Measurements from ENCODE around the gene ATCAY. TPM values are rescaled to one million over a fixed set of nuclear protein-coding genes. Genes with fewer than 3 reads are reported as not detected.

Gene ATCAY
- total RNA-seq, 4 donors from 2014 or later, result not detected

DNA sequence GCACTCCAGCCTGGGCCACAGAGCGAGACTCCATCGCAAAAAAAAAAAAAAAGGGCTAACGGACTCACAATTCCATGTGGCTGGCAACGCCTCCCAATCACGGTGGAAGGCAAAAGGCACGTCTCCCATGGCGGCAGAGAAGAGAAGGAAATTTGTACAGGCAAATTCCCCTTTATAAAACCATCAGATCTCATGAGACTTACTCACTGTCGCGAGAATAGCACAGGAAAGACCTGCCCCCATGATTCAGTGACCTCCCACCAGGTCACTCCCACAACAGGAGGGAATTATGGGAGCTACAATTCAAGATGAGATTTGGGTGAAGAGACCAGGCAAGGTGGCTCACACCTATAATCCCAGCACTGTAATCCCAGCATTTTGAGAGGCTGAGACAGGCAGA, 33.7 kb downstream of the ATCAY start:
- intact Hi-C loops (cut with DNase I; ENCODE audit: low total_unique reads), result no loop called here

DNA sequence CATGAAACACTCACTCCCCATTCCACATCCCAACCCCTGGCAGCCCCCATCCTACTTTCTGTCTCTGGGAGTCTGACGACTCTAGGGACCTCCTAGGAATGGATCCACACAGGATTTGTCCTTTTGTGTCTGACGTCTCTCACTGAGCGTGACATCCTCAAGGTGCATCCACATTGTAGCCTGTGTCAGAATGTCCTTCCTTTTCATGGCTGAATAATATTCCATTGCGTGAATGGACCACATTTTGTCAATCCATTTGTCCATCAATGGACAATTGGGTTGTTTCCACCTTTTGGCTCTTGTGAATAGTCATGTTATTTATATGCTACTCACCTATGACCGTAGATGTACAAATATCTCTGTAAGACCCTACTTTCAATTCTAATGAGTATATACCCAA, 35.5 kb downstream of the ATCAY start:
- intact Hi-C loops (cut with DNase I; ENCODE audit: low total_unique reads) (no loop called here), in situ Hi-C loops (cut with MboI; ENCODE audit: low sequenced_read_pairs in 4 of 4) (no loop called here)
- TF ChIP-seq, protein P1, sequence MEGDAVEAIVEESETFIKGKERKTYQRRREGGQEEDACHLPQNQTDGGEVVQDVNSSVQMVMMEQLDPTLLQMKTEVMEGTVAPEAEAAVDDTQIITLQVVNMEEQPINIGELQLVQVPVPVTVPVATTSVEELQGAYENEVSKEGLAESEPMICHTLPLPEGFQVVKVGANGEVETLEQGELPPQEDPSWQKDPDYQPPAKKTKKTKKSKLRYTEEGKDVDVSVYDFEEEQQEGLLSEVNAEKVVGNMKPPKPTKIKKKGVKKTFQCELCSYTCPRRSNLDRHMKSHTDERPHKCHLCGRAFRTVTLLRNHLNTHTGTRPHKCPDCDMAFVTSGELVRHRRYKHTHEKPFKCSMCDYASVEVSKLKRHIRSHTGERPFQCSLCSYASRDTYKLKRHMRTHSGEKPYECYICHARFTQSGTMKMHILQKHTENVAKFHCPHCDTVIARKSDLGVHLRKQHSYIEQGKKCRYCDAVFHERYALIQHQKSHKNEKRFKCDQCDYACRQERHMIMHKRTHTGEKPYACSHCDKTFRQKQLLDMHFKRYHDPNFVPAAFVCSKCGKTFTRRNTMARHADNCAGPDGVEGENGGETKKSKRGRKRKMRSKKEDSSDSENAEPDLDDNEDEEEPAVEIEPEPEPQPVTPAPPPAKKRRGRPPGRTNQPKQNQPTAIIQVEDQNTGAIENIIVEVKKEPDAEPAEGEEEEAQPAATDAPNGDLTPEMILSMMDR (IDR thresholded peaks at IDR 0.05 in 4 of 5, conservative IDR thresholded peaks at IDR 0.05 in 1 of 5), result no peak
- no peak for TF ChIP-seq POLR2A (IDR thresholded peaks at IDR 0.05)

More for the DNA sequence above, 33.7 kb downstream of the ATCAY start:
- Histone ChIP-seq H3K4me3 (no peak overlapping the region), H3K4me1 (no peaks in the 10 kb centered on the region), H3K36me3 (no peaks in the 10 kb centered on the region), H3K27me3 (no peaks in the 10 kb centered on the region), H3K27ac (no peak overlapping the region), H3K9me3 (no peaks in the 10 kb centered on the region)
- no peak for DNase-seq
- TF ChIP-seq POLR2A (IDR thresholded peaks at IDR 0.05), result no peak
- TF ChIP-seq, protein P1 (IDR thresholded peaks at IDR 0.05 in 4 of 5, conservative IDR thresholded peaks at IDR 0.05 in 1 of 5), result no peak
- in situ Hi-C loops (cut with MboI; ENCODE audit: low sequenced_read_pairs in 4 of 4), result no loop called here
- no peak for ATAC-seq

DNA sequence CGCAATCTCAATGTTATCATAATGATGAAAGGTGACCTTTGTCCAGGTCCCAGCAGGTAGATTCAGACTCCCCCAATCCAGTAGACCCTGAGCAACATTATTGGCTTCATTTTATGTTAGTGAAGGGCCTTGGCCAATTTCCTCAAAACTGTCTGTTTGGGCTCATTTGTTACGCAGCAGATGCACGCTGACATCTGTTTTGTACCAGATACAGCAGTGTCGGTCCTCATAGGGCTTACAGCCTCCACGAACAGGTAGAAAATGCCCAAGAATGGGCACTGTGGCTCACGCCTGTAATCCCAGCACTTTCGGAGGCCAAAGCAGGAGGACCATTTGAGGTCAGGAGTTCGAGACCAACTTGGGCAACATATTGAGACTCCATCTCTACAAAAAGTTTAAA, 39.3 kb downstream of the ATCAY start:
- TF ChIP-seq, protein P1 (IDR thresholded peaks at IDR 0.05 in 4 of 5, conservative IDR thresholded peaks at IDR 0.05 in 1 of 5), result no peak
- TF ChIP-seq POLR2A (IDR thresholded peaks at IDR 0.05), result no peak
- in situ Hi-C loops (cut with MboI; ENCODE audit: low sequenced_read_pairs in 4 of 4), result no loop called here
- Histone ChIP-seq H3K4me3 (no peak overlapping the region), H3K4me1 (no peaks in the 10 kb centered on the region), H3K9me3 (peaks cover 0 to 3% (median 0%) of the 10 kb centered on the region in 3 donors), H3K27me3 (no peaks in the 10 kb centered on the region), H3K36me3 (no peaks in the 10 kb centered on the region), H3K27ac (no peak overlapping the region)
- no peak for DNase-seq
- no peak for ATAC-seq
- intact Hi-C loops (cut with DNase I; ENCODE audit: low total_unique reads), result no loop called here

More for the DNA sequence above, 35.5 kb downstream of the ATCAY start:
- ATAC-seq (no peak), DNase-seq (no peak)
- H3K4me3 ChIP-seq, result no peak overlapping the region
- no peaks in the 10 kb centered on the region for H3K27me3 ChIP-seq
- H3K27ac ChIP-seq, result no peak overlapping the region
- no peaks in the 10 kb centered on the region for H3K36me3 ChIP-seq
- H3K4me1 ChIP-seq, result no peaks in the 10 kb centered on the region
- peaks cover 0 to 3% (median 0%) of the 10 kb centered on the region in 3 donors for H3K9me3 ChIP-seq

DNA sequence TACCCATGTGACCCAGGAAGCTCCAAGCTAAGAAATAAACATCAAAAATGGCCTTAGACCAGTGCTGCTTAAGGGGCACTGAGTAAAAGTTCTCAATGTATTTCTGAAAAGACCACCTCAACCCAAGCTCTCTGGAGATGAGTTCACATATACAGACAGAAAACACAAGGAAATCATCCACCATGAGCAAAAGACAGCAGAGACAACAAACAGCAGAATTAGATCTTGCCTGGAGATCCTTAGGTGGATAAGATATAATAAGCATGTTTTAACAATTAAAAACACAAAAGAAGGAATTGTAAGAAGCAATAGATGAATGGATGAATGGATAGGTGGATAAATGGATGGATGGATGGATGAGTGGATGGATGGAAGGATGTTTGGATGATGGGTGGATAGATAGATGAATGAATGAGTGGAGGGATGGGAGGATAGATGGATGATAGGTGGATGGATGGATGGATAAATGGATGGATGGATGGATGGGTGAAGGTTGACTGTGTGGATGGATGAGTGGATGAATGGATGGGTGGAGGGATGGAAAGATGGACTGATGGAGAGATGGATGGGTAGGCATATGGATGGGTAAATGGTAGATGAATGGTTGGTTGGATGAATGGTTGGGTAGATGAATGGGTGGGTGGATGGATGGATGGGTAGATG, 42.7 kb downstream of the ATCAY start:
- no peak for ATAC-seq
- H3K9me3 ChIP-seq, result peaks cover 0 to 3% (median 0%) of the 10 kb centered on the region in 3 donors
- no peak for TF ChIP-seq POLR2A (IDR thresholded peaks at IDR 0.05)
- TF ChIP-seq, protein P1 (IDR thresholded peaks at IDR 0.05 in 4 of 5, conservative IDR thresholded peaks at IDR 0.05 in 1 of 5), result no peak
- H3K4me3 ChIP-seq, result no peak overlapping the region
- intact Hi-C loops (cut with DNase I; ENCODE audit: low total_unique reads) (no loop called here), in situ Hi-C loops (cut with MboI; ENCODE audit: low sequenced_read_pairs in 4 of 4) (no loop called here)
- no peaks in the 10 kb centered on the region for H3K27me3 ChIP-seq
- no peak overlapping the region for H3K27ac ChIP-seq
- H3K36me3 ChIP-seq, result no peaks in the 10 kb centered on the region
- DNase-seq, result no peak
- no peaks in the 10 kb centered on the region for H3K4me1 ChIP-seq

DNA sequence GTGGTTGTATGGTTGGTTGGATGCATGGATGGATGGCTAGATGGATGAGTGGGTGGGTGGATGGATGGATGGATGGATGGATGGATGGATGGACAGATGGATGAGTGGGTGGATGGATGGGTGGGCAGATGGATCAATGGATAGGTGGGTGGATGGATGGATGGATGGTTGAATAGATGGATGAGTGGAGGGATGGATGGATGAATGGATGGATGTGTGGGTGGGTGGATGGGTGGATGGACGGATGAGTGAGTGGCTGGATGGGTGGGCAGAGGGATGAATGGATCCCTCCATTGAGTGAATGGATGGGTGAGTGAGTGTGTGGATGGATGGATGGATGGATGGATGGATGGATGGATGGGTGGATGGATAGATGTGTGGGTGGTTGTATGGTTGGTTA, 43.4 kb downstream of the ATCAY start:
- DNase-seq (no peak), ATAC-seq (no peak)
- Histone ChIP-seq H3K27ac (no peak overlapping the region), H3K36me3 (no peaks in the 10 kb centered on the region), H3K4me3 (no peak overlapping the region), H3K27me3 (no peaks in the 10 kb centered on the region), H3K4me1 (no peaks in the 10 kb centered on the region), H3K9me3 (peaks cover 0 to 3% (median 0%) of the 10 kb centered on the region in 3 donors)
- in situ Hi-C loops (cut with MboI; ENCODE audit: low sequenced_read_pairs in 4 of 4) (no loop called here), intact Hi-C loops (cut with DNase I; ENCODE audit: low total_unique reads) (no loop called here)
- no peak for TF ChIP-seq POLR2A (IDR thresholded peaks at IDR 0.05)
- TF ChIP-seq, protein P1 (IDR thresholded peaks at IDR 0.05 in 4 of 5, conservative IDR thresholded peaks at IDR 0.05 in 1 of 5), result no peak

Measured in gastrocnemius medialis (tissue), 4 donors.